ENCODE results near the gene TRIM62. TPM values are rescaled to one million over a fixed set of nuclear protein-coding genes. Genes with fewer than 3 reads are reported as not detected.

TRIM62 gene
- total RNA-seq, 2 experiments from 2014 or later: 2.4 to 8.4 TPM

DNA sequence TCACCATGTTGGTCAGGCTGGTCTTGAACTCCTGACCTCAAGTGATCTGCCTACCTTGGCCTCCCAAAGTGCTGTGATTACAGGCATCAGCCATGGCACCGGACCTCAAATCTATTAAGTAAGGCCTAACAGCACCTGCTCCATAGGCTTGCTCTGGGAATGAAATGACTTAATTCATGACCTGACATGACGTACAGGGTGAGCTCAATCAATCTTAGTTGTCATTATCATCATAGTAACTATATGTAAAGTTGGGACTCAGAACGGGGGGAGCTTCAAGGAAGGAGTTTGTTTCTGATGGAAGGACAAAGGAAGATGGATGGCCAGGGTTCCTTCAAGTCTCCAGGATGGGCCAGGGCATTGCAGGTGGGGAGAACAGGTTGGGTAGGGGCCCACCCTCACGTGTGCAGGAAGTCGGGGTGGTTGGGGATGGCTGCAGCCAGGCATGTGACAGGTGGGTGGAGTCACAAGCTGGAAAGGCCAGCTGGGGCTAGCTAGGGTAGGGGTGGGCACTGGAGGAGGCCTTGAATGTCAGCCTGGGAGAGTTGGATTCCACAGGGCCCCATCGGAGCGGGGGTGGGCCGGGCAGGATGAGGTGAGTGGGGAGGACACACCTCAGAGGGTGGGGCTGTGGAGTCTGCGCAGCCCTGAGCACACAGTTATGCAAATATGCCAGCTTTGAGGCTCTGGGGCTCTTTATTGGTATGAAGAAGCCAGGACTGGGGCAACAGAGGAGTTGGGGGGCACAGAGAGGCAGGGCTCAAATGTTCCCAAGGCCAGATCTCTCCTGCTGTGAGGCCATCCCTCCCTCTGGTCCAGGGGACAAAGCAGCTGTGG lies 9.6 kb downstream of the TRIM62 start:
- intact Hi-C loops (cut with micrococcal nuclease; ENCODE audit: unreplicated experiment): no loop called here
- H3K4me3 ChIP-seq (ENCODE audit: low read depth, low read length, poor library complexity, severe bottlenecking): no peak overlapping the region

DNA sequence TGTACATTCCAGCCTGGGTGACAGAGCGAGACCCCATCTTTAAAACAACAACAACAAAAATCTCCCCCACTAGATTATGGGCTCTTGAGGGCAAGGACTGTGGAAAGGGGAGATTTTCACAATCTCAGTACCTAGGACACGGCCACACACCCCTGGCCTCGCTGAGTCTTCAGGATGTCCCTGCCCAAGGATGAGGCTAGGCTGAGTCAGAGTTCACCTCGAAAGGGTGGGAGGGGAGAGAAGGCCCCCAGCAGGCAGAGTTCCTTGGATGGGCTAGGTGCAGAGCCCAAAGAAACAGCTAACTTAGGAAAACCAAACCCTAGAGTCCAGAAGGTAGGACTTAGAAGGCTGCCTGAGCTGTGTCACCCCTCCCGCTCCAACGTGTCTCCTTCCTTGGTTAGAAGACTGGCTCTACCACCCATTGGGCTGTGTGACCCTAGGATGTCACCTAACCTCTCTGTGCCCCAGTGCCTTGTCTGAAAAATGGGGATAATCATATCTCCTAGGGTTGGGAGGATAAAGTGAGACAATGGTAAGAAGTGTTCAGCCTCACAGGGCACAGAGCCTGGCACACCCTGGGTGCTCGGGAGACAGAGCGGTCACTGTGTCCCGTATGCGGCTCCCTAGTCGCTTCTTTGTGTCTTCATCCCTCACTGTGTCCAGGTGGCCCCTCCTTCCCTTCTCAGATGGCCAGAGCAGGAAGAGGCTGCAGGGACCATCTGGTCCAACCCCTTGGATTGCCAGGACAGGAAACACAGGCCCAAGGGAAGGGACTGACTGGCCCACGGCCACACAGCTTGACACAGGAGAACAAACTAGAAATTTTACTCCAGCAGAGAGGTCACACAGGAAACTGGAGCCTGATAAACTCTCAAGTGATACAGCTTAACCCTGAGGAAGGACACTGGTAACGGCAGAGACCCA lies 11.2 kb downstream of the TRIM62 start:
- BruUV-seq (replicated peaks): no TSS peak
- no peak for TF ChIP-seq EZH2phosphoT487 (IDR thresholded peaks at IDR 0.05; ENCODE audit: borderline replicate concordance, low read depth, low read length)
- TF ChIP-seq, protein P1, sequence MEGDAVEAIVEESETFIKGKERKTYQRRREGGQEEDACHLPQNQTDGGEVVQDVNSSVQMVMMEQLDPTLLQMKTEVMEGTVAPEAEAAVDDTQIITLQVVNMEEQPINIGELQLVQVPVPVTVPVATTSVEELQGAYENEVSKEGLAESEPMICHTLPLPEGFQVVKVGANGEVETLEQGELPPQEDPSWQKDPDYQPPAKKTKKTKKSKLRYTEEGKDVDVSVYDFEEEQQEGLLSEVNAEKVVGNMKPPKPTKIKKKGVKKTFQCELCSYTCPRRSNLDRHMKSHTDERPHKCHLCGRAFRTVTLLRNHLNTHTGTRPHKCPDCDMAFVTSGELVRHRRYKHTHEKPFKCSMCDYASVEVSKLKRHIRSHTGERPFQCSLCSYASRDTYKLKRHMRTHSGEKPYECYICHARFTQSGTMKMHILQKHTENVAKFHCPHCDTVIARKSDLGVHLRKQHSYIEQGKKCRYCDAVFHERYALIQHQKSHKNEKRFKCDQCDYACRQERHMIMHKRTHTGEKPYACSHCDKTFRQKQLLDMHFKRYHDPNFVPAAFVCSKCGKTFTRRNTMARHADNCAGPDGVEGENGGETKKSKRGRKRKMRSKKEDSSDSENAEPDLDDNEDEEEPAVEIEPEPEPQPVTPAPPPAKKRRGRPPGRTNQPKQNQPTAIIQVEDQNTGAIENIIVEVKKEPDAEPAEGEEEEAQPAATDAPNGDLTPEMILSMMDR (conservative IDR thresholded peaks at IDR 0.05; ENCODE audit: low read length): no peak
- no peak for DNase-seq (ENCODE audit: low spot score)
- Histone ChIP-seq H3K9me2 (ENCODE audit: insufficient read depth, low read length) (no peaks in the 10 kb centered on the region), H3K4me3 (ENCODE audit: low read depth, low read length, poor library complexity, severe bottlenecking) (no peak overlapping the region), H3K36me3 (ENCODE audit: insufficient read depth, low read length) (no peaks in the 10 kb centered on the region), H2AFZ (ENCODE audit: low read length) (no peak overlapping the region), H3K4me2 (ENCODE audit: low read length) (no peak overlapping the region), H4K20me1 (ENCODE audit: insufficient read depth, low read length) (no peaks in the 10 kb centered on the region), H3K79me2 (ENCODE audit: insufficient read depth, low read depth, low read length) (no peaks in the 10 kb centered on the region), H3K9me3 (ENCODE audit: low read length) (no peaks in the 10 kb centered on the region), H3K4me1 (ENCODE audit: insufficient read depth, low read length, poor library complexity, severe bottlenecking) (peaks cover 11% of the 10 kb centered on the region), H3K27ac (ENCODE audit: low read depth, low read length, poor library complexity, severe bottlenecking) (no peak overlapping the region)
- intact Hi-C loops (cut with micrococcal nuclease; ENCODE audit: unreplicated experiment): no loop called here
- CTCF ChIA-PET (ENCODE audit: unreplicated experiment): no interaction called here
- POLR2A ChIA-PET: no interaction called here

More for the DNA sequence above, 9.6 kb downstream of the TRIM62 start:
- TF ChIP-seq, protein P1 (conservative IDR thresholded peaks at IDR 0.05; ENCODE audit: low read length): no peak
- TF ChIP-seq EZH2phosphoT487 (IDR thresholded peaks at IDR 0.05; ENCODE audit: borderline replicate concordance, low read depth, low read length): no peak
- Histone ChIP-seq H3K27ac (ENCODE audit: low read depth, low read length, poor library complexity, severe bottlenecking) (no peak overlapping the region), H3K4me1 (ENCODE audit: insufficient read depth, low read length, poor library complexity, severe bottlenecking) (peaks cover 11% of the 10 kb centered on the region), H4K20me1 (ENCODE audit: insufficient read depth, low read length) (no peaks in the 10 kb centered on the region), H3K9me2 (ENCODE audit: insufficient read depth, low read length) (no peaks in the 10 kb centered on the region), H2AFZ (ENCODE audit: low read length) (no peak overlapping the region), H3K36me3 (ENCODE audit: insufficient read depth, low read length) (no peaks in the 10 kb centered on the region), H3K4me2 (ENCODE audit: low read length) (peak overlapping the region; percentile 47), H3K9me3 (ENCODE audit: low read length) (no peaks in the 10 kb centered on the region), H3K79me2 (ENCODE audit: insufficient read depth, low read depth, low read length) (no peaks in the 10 kb centered on the region)
- POLR2A ChIA-PET: interaction anchor here (1.1 kb wide), 1 partner anchor 9 kb away, joined by 4 read pairs; no protein-coding TSS in a partner anchor
- peak; percentile 47 for DNase-seq (ENCODE audit: low spot score)
- CTCF ChIA-PET (ENCODE audit: unreplicated experiment): no interaction called here
- BruUV-seq (replicated peaks): no TSS peak
